ENCODE measurements around the gene OTOG. TPM values are rescaled to one million over a fixed set of nuclear protein-coding genes. Genes with fewer than 3 reads are reported as not detected.

Gene OTOG
- total RNA-seq, 1 experiment from 2014 or later = 0.35 TPM

GRCh38 chr11:17651681-17652080 lies 104.6 kb downstream of the OTOG start:
- H3K14ac ChIP-seq (ENCODE audit: insufficient read depth, low read length) = no peak overlapping the region; the same call in 1 of the 2 replicates
- H3K23me2 ChIP-seq (ENCODE audit: insufficient read length, low read depth, low read length, poor library complexity, severe bottlenecking) = no peaks in the 10 kb centered on the region
- H4K5ac ChIP-seq (ENCODE audit: insufficient read length, low read depth, low read length) = no peak overlapping the region
- H3K9ac ChIP-seq (ENCODE audit: extremely low read depth, insufficient read length, low read length) = no peak overlapping the region
- no peak overlapping the region for H3T11ph ChIP-seq (ENCODE audit: low read length)
- no peak overlapping the region for H3K23ac ChIP-seq (ENCODE audit: insufficient read length, low read depth, low read length)
- no CpG with 5 or more reads among the region's 5 CpGs for WGBS (ENCODE audit: extremely low coverage, insufficient read length, low lambda C conversion rate)
- H2AK5ac ChIP-seq (ENCODE audit: insufficient read length, low read length) = no peak overlapping the region
- H3K4me1 ChIP-seq (ENCODE audit: insufficient read depth, low read length) = peaks cover 2% of the 10 kb centered on the region; the same call in 1 of the 2 replicates
- no peaks in the 10 kb centered on the region for H3K9me3 ChIP-seq (ENCODE audit: control insufficient read depth, low read depth, low read length)
- Mint-ChIP-seq H3K27ac (no peak overlapping the region), H3K4me3 (no peak overlapping the region), H3K4me1 (peaks cover 32 to 47% of the 10 kb centered on the region in 2 experiments), H3K27me3 (ENCODE audit: low read depth) (peaks cover 67% of the 10 kb centered on the region), H3K9me3 (peaks cover 13 to 20% of the 10 kb centered on the region in 2 experiments), H3K36me3 (ENCODE audit: insufficient read depth in 1 of 3, low read depth in 3 of 3) (peaks cover 0 to 4% (median 1%) of the 10 kb centered on the region in 3 experiments; a peak in 4 of 7 replicates)
- no peaks in the 10 kb centered on the region; the same call in 1 of the 2 replicates for H3K27me3 ChIP-seq (ENCODE audit: insufficient read depth, low read length)
- H4K91ac ChIP-seq (ENCODE audit: insufficient read length, low read depth, low read length) = no peak overlapping the region
- no peaks in the 10 kb centered on the region for H3K79me1 ChIP-seq (ENCODE audit: insufficient read depth, low read depth, low read length, poor library complexity, severe bottlenecking)
- DNase-seq = no peak
- H2AFZ ChIP-seq (ENCODE audit: low read length) = no peak overlapping the region
- TF ChIP-seq CTCF (conservative IDR thresholded peaks at IDR 0.05) = no peak
- H2BK120ac ChIP-seq (ENCODE audit: low read depth, low read length, poor library complexity, severe bottlenecking) = no peak overlapping the region
- H3K79me2 ChIP-seq (ENCODE audit: insufficient read depth, low read length) = no peaks in the 10 kb centered on the region
- H3K4ac ChIP-seq (ENCODE audit: low read depth, low read length) = no peak overlapping the region
- H3K4me2 ChIP-seq (ENCODE audit: insufficient read depth, insufficient read length, low read length) = no peak overlapping the region
- no peak overlapping the region for H3K56ac ChIP-seq (ENCODE audit: insufficient read length, low read depth, low read length)
- no peak overlapping the region for H2BK12ac ChIP-seq (ENCODE audit: insufficient read length, low read depth, low read length)
- no peak overlapping the region for H2BK20ac ChIP-seq (ENCODE audit: low read depth, low read length, poor library complexity, severe bottlenecking)
- H3K18ac ChIP-seq (ENCODE audit: insufficient read length, low read depth, low read length) = no peak overlapping the region
- no peak overlapping the region for H4K8ac ChIP-seq (replicated peaks; ENCODE audit: insufficient read length, low read depth, low read length)
- H2BK5ac ChIP-seq (ENCODE audit: insufficient read length, low read length) = no peak overlapping the region
- no peaks in the 10 kb centered on the region for H4K20me1 ChIP-seq (ENCODE audit: control insufficient read depth, insufficient read depth, insufficient read length)
- no peak overlapping the region for H3K27ac ChIP-seq (ENCODE audit: insufficient read length, low read depth, low read length)
- H2BK15ac ChIP-seq (ENCODE audit: low read depth, low read length) = no peak overlapping the region
